SK-N-SH (cell line): ENCODE results near the gene PSAT1. TPM values are rescaled to one million over a fixed set of nuclear protein-coding genes. Genes with fewer than 3 reads are reported as not detected.

ENCODE experiments used
- CTCF ChIA-PET: fragments of 300-600, 350-600 bp; formaldehyde crosslinking; extraction: SDS; loops from one replicate; lab custom pipeline; 2021; lab: Yijun Ruan, JAX
- POLR2A ChIA-PET: fragments of 350-600 bp; sonication (Branson Sonifier 250); formaldehyde crosslinking; extraction: SDS; loops from one replicate; lab custom pipeline; 2020; ENCODE audit warnings: antibody characterized with exemption, inconsistent platforms; lab: Yijun Ruan, JAX
- DNase-seq: peaks from one replicate; pipeline ENCODE4 v3.0.0; 2012
- H2AFZ ChIP-seq: fragments of 200-600 bp; sonication (generic); 2 replicates; pipeline ENCODE4 v1.8.1; 2016; ENCODE audit warnings: antibody characterized with exemption, mild to moderate bottlenecking, low read depth
- H3F3A ChIP-seq: fragments of 200-600 bp; sonication (generic); replicated peaks from 2 replicates; pipeline ENCODE3; 2016; ENCODE audit warnings: antibody characterized with exemption, mild to moderate bottlenecking; ENCODE audit not compliant: insufficient read depth
- H3K27ac ChIP-seq, 2 experiments: fragments of 200-500 bp in 1 of 2; fragments of 200-600 bp in 1 of 2; sonication (Bioruptor generic) in 1 of 2; sonication (generic), shearing (Covaris generic) in 1 of 2; 2 replicates each; pipeline versions ENCODE4 v1.5.1 to v1.6.1; 2014 to 2016; ENCODE audit warnings: low read depth in 2 of 2, inconsistent platforms in 1 of 2, low read length in 1 of 2, mild to moderate bottlenecking in 1 of 2, mixed read lengths in 1 of 2
- H3K27me3 ChIP-seq: fragments of 200-600 bp; sonication (generic), shearing (Covaris generic); 2 replicates; pipeline ENCODE4 v1.6.1; 2016; ENCODE audit warnings: mixed run types; ENCODE audit not compliant: insufficient read depth
- H3K36me3 ChIP-seq, 2 experiments: fragments of 200-500 bp in 1 of 2; fragments of 200-600 bp in 1 of 2; sonication (Bioruptor generic) in 1 of 2; sonication (generic) in 1 of 2; replicated peaks in 1 of 2; 2 replicates each; pipeline versions ENCODE3 to v1.5.1; 2014 to 2016; ENCODE audit warnings: low read length in 1 of 2, mild to moderate bottlenecking in 1 of 2; ENCODE audit not compliant: insufficient read depth in 2 of 2, control insufficient read depth in 1 of 2
- H3K4me1 ChIP-seq, 2 experiments: fragments of 200-500 bp in 1 of 2; fragments of 200-600 bp in 1 of 2; sonication (Bioruptor generic) in 1 of 2; sonication (generic), shearing (Covaris generic) in 1 of 2; 2 replicates each; pipeline versions ENCODE4 v1.5.1 to v1.6.1; 2014 to 2016; ENCODE audit warnings: low read depth in 1 of 2, low read length in 1 of 2, mixed run types in 1 of 2; ENCODE audit not compliant: insufficient read depth in 2 of 2, control insufficient read depth in 1 of 2
- H3K4me2 ChIP-seq: fragments of 200-600 bp; sonication (generic), shearing (Covaris generic); 2 replicates; pipeline ENCODE4 v1.6.1; 2017; ENCODE audit warnings: mixed run types
- H3K4me3 ChIP-seq, 2 experiments: fragments of 200-500 bp in 1 of 2; fragments of 200-600 bp in 1 of 2; sonication (Bioruptor generic) in 1 of 2; sonication (generic), shearing (Covaris generic) in 1 of 2; 2 replicates each; pipeline versions ENCODE4 v1.5.1 to v1.8.1; 2014 to 2016; ENCODE audit warnings: low read depth in 2 of 2, inconsistent platforms in 1 of 2, low read length in 1 of 2, mild to moderate bottlenecking in 1 of 2, mixed read lengths in 1 of 2, moderate library complexity in 1 of 2
- H3K79me2 ChIP-seq: fragments of 200-600 bp; sonication (generic); 2 replicates; pipeline ENCODE4 v1.8.1; 2017; ENCODE audit warnings: mild to moderate bottlenecking; ENCODE audit not compliant: insufficient read depth
- H3K9ac ChIP-seq: fragments of 200-600 bp; sonication (generic); 2 replicates; pipeline ENCODE4 v1.6.1; 2017; ENCODE audit warnings: mixed run types
- H3K9me2 ChIP-seq: fragments of 200-600 bp; sonication (generic); 2 replicates; pipeline ENCODE4 v1.6.1; 2017; ENCODE audit warnings: mixed run types
- H3K9me3 ChIP-seq: fragments of 200-600 bp; sonication (generic); 2 replicates; pipeline ENCODE4 v1.6.1; 2017; ENCODE audit warnings: mixed run types, mild to moderate bottlenecking, moderate library complexity
- H4K20me1 ChIP-seq: fragments of 200-600 bp; sonication (generic); 2 replicates; pipeline ENCODE4 v1.6.1; 2017; ENCODE audit warnings: mild to moderate bottlenecking, mixed run types; ENCODE audit not compliant: insufficient read depth
- ELF1 ChIP-seq: IDR thresholded peaks from 2 replicates; pipeline ENCODE4 v1.4.0; 2012
- FOXJ3 ChIP-seq: sonication (generic); formaldehyde crosslinking; IDR thresholded peaks from 2 replicates; pipeline ENCODE4 v1.5.1; 2020; ENCODE audit warnings: mild to moderate bottlenecking, missing genetic modification reagents
- FOXM1 ChIP-seq: IDR thresholded peaks from 2 replicates; pipeline ENCODE4 v1.4.0; 2012; ENCODE audit warnings: low read depth, mild to moderate bottlenecking
- GATA2 ChIP-seq: sonication (generic); formaldehyde crosslinking; IDR thresholded peaks from 2 replicates; pipeline ENCODE4 v1.5.0; 2020; ENCODE audit warnings: mild to moderate bottlenecking, missing genetic modification reagents
- JUND ChIP-seq: IDR thresholded peaks from 2 replicates; pipeline ENCODE4 v1.4.0; 2012
- MXI1 ChIP-seq: IDR thresholded peaks from 2 replicates; pipeline ENCODE4 v1.6.1; 2012; ENCODE audit warnings: mild to moderate bottlenecking, low read depth, low read length, improper control_type of control experiment
- POLR2AphosphoS5 ChIP-seq: IDR thresholded peaks from 2 replicates; pipeline ENCODE4 v1.6.1; 2012; ENCODE audit warnings: low read depth, low read length
- RCOR1 ChIP-seq: fragments of 150-350 bp; IDR thresholded peaks from 2 replicates; pipeline ENCODE4 v1.6.1; 2017; ENCODE audit warnings: antibody characterized with exemption, low read length
- RXRA ChIP-seq: IDR thresholded peaks from 2 replicates; pipeline ENCODE4 v1.4.0; 2012; ENCODE audit warnings: low read depth, mild to moderate bottlenecking, borderline replicate concordance
- SIN3A ChIP-seq: IDR thresholded peaks from 2 replicates; pipeline ENCODE4 v1.6.1; 2012; ENCODE audit warnings: low read depth, mild to moderate bottlenecking, low read length, moderate library complexity, borderline replicate concordance
- SMC3 ChIP-seq: IDR thresholded peaks from 2 replicates; pipeline ENCODE4 v1.6.1; 2012; ENCODE audit warnings: low read depth, low read length, improper control_type of control experiment
- TAF1 ChIP-seq: IDR thresholded peaks from 2 replicates; pipeline ENCODE4 v1.6.1; 2012; ENCODE audit warnings: low read depth, mild to moderate bottlenecking, low read length, moderate library complexity, borderline replicate concordance
- WGBS: methylation state at CpG from one replicate; pipeline ENCODE4 v1.1.6; 2017; ENCODE audit warnings: low lambda C conversion rate; 5-methylcytosine and 5-hydroxymethylcytosine counted together
- polyA plus RNA-seq, 3 experiments: library from polyadenylated mRNA; depleted of rRNA; stranded (reverse); fragments of >200 nt; gene quantifications; 2 replicates each; pipeline ENCODE4 v1.2.3, GENCODE V29; 2012
- TF ChIP-seq, protein P1 (sequence below): IDR thresholded peaks from 2 replicates; pipeline ENCODE4 v1.4.0; 2012; ENCODE audit warnings: low read depth
- TF ChIP-seq, protein P2 (sequence below): fragments of 200-600 bp; sonication (generic); IDR thresholded peaks from 2 replicates; pipeline ENCODE4 v1.6.1; 2017; ENCODE audit warnings: antibody characterized with exemption, mild to moderate bottlenecking, moderate library complexity
- TF ChIP-seq, protein P3 (sequence below): IDR thresholded peaks from 2 replicates; pipeline ENCODE4; 2012
- TF ChIP-seq, protein P4 (sequence below): fragments of 150-350 bp; IDR thresholded peaks from 2 replicates; pipeline ENCODE4 v1.6.1; 2016; ENCODE audit warnings: mild to moderate bottlenecking, low read depth, low read length

Gene PSAT1
- polyA plus RNA-seq, 1 of the 3 experiments (the other 2 are of a cell fraction) = 37.0 TPM

DNA sequence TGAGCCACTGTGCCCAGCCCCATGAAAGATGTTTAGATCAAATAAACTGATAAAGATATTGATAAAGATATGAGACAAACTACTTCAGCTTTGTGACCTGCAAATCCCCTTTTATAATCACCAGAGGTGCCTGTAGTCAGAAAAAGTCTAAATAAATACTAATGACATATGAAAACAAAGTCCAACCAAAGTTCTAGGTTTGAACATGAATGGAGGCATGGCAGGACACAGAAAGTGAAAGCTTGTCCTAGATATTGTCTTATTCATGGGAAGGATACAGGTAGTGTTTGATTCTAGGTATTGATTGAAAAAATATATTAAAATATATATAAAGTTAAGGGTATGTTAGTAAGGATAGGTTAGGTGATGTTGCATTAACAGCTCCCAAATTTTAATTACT lies 24.6 kb upstream of the PSAT1 start:
- Histone ChIP-seq H3K9me2 (no peaks in the 10 kb centered on the region), H3K4me2 (no peak overlapping the region), H3K27ac (no peak overlapping the region), H3K79me2 (no peaks in the 10 kb centered on the region), H3K27me3 (no peaks in the 10 kb centered on the region), H3K36me3 (peaks cover 25 to 29% of the 10 kb centered on the region in 2 experiments), H3F3A (peaks cover 3% of the 10 kb centered on the region), H3K4me3 (no peak overlapping the region), H3K9ac (no peak overlapping the region), H4K20me1 (no peaks in the 10 kb centered on the region), H2AFZ (no peak overlapping the region), H3K4me1 (no peaks in the 10 kb centered on the region), H3K9me3 (no peaks in the 10 kb centered on the region)
- ChIA-PET CTCF (interaction anchor here (1.0 to 1.6 kb wide), 2 partner anchors 9 to 98 kb away, joined by 3 to 6 read pairs; no protein-coding TSS in a partner anchor), POLR2A (no interaction called here)
- no peak for DNase-seq
- no peak for TF ChIP-seq RXRA
- TF ChIP-seq SMC3 = no peak
- TF ChIP-seq TAF1 = no peak
- TF ChIP-seq FOXJ3 (CRISPR knock-in tag) = no peak
- TF ChIP-seq, protein P1, sequence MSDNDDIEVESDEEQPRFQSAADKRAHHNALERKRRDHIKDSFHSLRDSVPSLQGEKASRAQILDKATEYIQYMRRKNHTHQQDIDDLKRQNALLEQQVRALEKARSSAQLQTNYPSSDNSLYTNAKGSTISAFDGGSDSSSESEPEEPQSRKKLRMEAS = no peak

DNA sequence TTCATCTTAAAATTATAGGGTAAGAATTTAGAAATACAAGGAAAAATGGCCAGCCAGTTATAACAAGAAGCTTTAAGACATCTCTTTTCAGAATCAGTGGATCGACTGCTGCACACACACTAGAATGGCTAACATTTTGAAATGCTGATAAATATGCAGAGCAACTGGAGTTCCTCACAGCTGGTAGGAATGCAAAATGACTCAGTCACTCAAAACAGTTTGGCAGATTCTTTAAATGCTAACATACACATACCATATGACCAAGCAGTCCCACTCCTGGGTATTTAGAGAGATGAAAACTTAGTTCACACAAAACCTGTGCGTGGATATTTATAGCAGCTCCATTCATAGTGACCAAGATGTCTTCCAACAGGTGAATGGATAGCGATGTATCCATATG lies 23.2 kb upstream of the PSAT1 start:
- CTCF ChIA-PET = interaction anchor here (0.8 to 1.6 kb wide), 3 partner anchors 93 to 96 kb away, joined by 3 to 6 read pairs (median 5); no protein-coding TSS in a partner anchor
- POLR2A ChIA-PET = no interaction called here
- TF ChIP-seq RCOR1 (no peak), POLR2AphosphoS5 (no peak), GATA2 (CRISPR knock-in tag) (no peak), RXRA (no peak), JUND (no peak), ELF1 (no peak), FOXM1 (no peak), MXI1 (no peak), SIN3A (no peak)
- TF ChIP-seq, protein P2, sequence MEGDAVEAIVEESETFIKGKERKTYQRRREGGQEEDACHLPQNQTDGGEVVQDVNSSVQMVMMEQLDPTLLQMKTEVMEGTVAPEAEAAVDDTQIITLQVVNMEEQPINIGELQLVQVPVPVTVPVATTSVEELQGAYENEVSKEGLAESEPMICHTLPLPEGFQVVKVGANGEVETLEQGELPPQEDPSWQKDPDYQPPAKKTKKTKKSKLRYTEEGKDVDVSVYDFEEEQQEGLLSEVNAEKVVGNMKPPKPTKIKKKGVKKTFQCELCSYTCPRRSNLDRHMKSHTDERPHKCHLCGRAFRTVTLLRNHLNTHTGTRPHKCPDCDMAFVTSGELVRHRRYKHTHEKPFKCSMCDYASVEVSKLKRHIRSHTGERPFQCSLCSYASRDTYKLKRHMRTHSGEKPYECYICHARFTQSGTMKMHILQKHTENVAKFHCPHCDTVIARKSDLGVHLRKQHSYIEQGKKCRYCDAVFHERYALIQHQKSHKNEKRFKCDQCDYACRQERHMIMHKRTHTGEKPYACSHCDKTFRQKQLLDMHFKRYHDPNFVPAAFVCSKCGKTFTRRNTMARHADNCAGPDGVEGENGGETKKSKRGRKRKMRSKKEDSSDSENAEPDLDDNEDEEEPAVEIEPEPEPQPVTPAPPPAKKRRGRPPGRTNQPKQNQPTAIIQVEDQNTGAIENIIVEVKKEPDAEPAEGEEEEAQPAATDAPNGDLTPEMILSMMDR = no peak
- TF ChIP-seq, protein P3, sequence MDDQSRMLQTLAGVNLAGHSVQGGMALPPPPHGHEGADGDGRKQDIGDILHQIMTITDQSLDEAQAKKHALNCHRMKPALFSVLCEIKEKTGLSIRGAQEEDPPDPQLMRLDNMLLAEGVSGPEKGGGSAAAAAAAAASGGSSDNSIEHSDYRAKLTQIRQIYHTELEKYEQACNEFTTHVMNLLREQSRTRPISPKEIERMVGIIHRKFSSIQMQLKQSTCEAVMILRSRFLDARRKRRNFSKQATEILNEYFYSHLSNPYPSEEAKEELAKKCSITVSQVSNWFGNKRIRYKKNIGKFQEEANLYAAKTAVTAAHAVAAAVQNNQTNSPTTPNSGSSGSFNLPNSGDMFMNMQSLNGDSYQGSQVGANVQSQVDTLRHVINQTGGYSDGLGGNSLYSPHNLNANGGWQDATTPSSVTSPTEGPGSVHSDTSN = no peak
- TF ChIP-seq, protein P4, sequence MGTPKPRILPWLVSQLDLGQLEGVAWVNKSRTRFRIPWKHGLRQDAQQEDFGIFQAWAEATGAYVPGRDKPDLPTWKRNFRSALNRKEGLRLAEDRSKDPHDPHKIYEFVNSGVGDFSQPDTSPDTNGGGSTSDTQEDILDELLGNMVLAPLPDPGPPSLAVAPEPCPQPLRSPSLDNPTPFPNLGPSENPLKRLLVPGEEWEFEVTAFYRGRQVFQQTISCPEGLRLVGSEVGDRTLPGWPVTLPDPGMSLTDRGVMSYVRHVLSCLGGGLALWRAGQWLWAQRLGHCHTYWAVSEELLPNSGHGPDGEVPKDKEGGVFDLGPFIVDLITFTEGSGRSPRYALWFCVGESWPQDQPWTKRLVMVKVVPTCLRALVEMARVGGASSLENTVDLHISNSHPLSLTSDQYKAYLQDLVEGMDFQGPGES = no peak
- no peaks in the 10 kb centered on the region for H3K9me3 ChIP-seq
- no peak overlapping the region for H3K27ac ChIP-seq
- peaks cover 3% of the 10 kb centered on the region for H3F3A ChIP-seq
- no peak for DNase-seq
- H3K9ac ChIP-seq = no peak overlapping the region
- 96% methylated on average over 3 of the region's 3 CpGs for WGBS
- no peaks in the 10 kb centered on the region for H3K79me2 ChIP-seq
- H3K27me3 ChIP-seq = no peaks in the 10 kb centered on the region
- no peak overlapping the region for H2AFZ ChIP-seq
- peaks cover 15 to 20% of the 10 kb centered on the region in 2 experiments for H3K36me3 ChIP-seq
- H3K4me3 ChIP-seq = no peak overlapping the region
- H3K9me2 ChIP-seq = no peaks in the 10 kb centered on the region
- H3K4me1 ChIP-seq = no peaks in the 10 kb centered on the region
- no peaks in the 10 kb centered on the region for H4K20me1 ChIP-seq
- no peak overlapping the region for H3K4me2 ChIP-seq
